GM18858 (cell line): ENCODE measurements around the gene RIOK2.
"Not testable (repeated sequence)": the region's sequence is repeated elsewhere in the genome, so short reads cannot be mapped to it uniquely, and the experiment has no call there.

ENCODE experiments used
- ATAC-seq: cut with Tn5 transposase; IDR thresholded peaks from one replicate; pipeline ENCODE4 v1.9.1; 2021; ENCODE audit not compliant: unreplicated experiment

Gene RIOK2

DNA sequence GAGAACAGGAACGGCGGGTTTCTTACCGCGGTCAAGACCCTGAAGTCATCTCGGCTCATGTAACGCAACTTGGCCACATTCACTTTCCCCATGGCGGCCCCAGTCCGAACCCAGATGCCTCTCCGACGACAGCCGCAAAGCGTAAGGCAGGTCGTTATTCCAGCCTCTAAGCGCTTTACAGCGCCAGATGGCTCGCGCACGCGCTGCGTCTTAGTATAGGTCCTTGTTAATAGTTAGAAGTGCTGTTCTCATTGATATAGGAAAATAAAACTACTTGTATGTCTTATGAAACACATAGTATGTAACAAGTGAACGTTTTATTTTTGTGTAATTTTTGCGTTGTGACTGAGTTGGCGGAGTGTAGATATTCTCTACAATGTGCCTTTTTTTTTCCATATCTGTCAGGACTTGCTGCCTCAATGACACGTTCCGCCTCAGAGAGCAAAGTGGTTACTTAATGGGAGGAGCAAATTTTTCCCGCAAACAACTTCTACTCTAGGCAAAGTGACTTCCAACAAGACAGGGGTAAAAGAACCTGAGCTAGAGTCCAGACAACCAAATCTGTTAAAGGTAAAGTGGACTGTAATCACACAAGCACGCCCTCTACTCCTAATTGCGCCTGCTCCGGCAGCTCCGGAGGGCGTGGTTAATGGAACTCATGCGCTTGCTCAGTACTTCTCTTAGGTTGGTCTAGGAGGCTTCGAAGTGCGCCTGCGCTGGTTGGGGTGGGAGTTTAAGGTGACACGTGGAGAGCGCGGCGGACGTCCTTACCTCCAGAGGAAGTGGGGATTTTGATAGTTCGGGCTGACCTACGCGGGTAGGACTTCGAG, at the start of gene RIOK2:
Gene RIOK2, minus strand, starts transcription at position 148 of the 830 bp plus-strand sequence. Its CDS starts 56 bp downstream, at position 92.
- peak; percentile 85 for ATAC-seq

DNA sequence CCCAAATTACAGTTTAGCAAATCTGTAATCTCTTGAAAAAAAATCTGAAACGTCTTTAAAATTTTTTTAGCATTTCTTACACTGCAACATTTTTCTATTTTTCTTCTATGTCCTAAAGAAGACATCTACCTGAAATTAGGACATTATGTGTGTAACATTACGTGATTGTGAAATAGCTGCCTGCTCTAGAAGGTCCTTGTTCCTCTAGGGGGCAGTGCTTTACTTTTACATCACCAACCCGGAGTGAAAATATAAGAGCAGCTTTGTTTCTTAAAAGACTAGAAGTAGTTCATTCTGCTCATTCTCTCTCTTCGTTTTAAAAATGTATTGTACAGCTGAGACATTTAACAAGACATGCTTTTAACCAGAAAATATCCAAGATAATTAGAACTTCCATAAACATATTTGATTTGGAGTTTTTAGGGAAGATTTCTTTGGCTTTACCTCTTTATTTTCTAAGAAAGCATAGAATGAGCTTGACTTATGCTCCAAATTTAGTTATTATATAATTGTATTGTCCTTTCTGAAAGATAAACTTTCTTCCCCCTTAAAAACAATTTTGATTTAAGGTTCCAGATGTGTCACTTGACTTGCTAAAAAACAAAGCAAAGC, 48.1 kb upstream of the RIOK2 start:
- peak; percentile 96 for ATAC-seq

DNA sequence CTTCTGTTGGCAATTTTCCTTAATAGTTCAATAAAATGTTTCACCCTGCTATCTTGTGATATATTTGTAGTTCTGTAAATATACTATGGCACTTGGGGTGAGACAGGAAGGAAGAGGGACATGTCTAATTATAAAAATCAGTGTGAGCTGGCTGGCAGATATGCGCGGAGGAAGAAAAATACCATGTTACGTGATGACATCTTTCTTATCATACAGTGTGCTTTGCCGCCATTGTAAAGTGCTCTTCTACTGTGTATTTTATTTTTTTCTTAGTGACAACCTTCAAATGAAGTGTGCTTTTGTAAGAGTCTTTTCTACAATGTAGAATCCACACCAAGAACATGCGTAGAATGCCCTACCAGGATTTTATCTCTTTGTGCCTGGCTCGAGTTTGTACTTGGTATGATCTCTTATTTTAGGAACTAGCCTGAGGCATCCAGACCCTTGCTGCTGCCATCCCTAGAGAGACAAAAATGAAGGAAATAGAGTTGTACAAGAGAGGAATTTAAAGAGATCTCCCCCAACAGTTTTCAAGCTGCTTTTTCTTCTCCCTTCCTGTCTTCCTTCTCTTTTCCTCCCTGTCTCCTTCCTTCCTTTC, 46.7 kb upstream of the RIOK2 start:
- ATAC-seq: no peak

DNA sequence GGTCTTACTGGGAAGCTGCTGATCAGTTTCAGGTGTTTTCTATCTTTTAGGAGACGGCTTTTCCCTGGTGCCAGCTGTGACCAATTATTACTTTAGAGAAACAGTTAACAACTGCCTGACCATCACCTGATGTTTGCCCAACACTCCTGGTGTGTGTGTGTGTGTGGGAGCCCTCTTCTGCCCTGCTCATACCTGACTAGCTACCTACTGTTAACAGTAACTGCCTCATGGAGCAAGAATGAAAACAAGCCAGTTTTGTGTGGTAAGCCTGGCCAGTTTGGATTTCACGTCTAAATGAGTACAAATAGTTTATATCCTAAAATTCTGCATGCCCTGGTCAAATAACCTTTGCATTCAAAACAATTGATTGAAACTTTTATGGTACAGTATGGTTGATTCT, 46.1 kb upstream of the RIOK2 start:
- ATAC-seq: no peak

DNA sequence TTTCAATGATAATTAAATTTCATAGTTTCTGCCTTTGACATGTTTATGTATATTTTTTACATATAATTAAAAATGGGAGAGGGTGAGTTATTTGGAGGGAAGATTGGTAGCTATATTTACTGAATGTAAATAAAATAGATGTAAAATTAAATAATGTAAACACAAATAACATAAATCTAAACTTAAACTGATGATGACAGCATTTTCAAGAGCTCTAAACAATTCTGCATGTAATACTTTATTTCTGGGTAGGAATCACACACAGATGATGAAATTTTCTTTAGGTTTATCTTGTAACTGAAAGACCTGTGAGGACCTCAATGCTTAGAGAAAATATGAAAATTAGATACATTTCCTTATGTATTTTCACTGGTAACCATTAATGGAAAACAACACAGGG, 42.2 kb upstream of the RIOK2 start:
- no peak for ATAC-seq

DNA sequence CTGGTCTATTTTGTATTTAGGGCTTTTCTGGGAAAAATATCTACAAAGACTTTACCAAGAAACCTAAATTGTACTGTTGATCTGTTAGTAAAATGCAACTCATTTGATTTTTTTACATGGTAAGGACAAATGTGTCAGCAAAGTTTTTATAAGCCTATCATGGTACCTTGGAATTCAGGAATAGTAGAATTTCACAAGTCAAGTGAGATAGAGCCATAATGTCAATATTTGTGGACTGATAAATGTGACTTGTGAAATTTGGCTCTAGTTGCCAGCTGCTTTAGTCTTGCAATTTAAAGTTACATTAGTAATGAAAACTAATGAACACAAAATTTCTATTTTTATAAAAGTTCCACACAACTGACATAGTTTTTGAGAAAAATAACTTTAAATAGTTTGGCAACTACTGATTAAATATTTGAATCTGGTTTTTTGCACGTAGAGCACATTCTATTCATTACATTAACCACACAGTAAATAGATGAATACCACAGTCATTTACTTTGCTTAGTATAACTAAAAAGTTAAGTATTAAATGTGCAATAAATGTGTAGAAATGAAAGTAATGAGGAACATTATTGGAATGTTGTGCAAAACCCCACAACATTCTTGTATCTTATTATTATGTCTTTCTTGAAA, 41.2 kb upstream of the RIOK2 start:
- ATAC-seq: no peak

DNA sequence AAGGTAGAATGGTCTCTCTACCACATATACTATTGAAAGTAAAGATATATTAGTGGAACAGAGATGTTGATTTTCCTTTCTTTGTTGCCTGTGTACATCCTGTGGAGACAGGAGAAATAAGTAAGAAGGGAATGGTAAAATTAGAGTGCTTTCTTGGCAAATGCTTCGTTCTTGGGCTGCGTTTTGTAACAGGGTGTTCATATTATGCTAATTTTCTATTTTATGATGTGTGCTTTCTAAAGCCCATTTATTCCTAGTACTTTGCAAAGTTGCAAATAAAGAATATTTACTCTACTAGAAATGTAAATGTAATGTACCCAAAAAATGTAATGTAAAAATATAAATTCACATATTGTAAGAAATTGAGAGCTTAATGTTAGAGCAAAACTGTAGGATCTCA, 40.5 kb upstream of the RIOK2 start:
- ATAC-seq: no peak

DNA sequence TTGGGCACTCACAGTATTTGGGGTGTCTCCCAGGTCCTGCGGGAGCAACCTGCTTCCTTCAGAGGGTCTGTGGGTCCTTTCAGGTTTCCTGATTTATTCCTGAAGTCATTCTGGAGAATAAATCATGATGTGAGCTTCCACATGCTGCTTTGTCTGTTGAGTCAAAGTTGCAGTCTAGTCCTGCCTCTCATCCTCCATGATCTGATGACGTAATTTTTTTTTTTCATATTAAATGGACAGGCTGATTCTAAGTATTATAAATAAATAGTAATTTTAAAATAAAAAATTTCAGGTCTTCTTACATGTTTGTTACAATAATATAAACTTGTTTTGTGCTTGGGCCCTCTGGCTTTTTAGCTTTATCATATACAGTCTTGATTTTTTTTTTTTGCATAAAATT, 26.3 kb upstream of the RIOK2 start:
- ATAC-seq: no peak

DNA sequence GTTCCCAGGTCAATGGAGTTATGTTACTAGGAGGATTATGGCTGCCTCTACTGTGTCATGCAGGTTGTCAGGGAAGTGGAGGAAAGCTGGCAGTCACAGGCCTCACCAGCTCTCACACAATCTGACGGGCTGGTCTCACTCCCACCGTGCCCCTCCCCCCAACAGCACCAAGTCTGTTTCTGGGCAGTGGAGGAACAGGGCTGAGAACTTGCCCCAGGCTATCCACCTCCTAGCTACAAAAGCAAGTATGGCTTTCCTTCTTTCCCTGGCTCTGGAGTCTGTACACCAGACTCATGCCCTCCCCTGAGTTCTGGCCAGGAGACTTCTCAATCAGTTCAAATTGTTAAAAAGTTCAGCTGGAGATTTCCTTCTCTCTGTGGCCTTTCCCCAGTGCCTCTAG, 25.7 kb upstream of the RIOK2 start:
- ATAC-seq: no peak

DNA sequence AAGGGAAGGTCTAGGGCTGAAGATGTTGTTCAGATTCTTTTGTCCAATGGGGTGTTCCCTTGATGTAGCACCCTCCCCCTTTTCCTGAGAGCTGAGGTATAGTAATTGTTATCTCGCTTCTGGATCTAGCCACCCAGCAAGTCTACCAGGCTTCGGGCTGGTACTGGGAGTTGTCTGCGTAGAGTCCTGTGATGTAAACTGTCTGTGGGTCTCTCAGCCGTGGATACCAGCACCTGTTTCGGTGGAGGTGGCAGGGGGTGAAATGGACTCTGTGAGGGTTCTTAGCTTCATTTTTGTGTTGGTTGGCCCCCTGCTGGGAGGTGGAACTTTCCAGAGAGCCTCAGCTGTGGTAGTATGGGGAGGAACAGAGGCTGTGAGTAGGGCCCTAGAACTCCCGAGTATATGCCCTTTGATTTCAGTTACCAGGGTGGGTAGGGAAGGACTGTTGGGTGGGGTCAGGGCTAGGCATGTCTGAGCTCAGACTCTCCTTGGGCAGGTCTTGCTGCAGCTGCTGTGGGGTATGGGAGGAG, 25.2 kb upstream of the RIOK2 start:
- ATAC-seq: no peak

DNA sequence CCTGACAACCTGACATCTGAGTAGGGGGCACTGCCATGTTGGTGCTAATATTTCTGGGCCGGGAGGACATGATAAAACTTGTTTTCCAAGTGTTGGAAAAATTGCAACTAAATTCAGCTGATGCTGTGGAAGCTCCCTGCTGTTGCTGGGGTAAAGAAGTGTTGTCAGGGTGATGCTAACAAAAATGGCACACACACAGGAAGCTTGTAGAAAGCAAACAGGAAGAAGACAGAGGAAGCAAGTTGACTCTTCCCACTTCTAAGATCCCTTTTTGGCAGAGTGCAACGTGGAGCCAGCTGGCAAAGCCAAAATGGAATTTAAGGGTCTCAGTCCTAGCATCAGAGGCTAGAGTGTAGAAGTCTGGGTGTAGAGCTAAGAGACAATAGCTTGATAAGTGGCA, 11.3 kb upstream of the RIOK2 start:
- ATAC-seq: no peak

DNA sequence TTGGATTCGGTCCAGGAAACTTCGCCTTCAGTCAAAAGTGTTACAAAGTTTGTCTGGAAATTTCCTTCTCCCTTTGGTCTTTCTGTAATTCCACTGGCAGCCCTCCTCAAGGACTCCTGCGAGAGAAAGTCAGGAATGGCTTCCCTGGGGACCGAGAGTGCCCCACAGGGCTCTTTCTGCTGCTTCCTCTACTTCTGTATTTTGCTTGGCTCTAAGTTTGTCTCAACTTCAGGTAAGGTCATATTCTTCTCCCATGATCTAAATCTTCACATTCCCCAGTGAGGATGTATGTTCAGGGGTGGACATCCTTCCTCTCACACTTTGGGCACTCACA, 10.3 kb upstream of the RIOK2 start:
- no peak for ATAC-seq

DNA sequence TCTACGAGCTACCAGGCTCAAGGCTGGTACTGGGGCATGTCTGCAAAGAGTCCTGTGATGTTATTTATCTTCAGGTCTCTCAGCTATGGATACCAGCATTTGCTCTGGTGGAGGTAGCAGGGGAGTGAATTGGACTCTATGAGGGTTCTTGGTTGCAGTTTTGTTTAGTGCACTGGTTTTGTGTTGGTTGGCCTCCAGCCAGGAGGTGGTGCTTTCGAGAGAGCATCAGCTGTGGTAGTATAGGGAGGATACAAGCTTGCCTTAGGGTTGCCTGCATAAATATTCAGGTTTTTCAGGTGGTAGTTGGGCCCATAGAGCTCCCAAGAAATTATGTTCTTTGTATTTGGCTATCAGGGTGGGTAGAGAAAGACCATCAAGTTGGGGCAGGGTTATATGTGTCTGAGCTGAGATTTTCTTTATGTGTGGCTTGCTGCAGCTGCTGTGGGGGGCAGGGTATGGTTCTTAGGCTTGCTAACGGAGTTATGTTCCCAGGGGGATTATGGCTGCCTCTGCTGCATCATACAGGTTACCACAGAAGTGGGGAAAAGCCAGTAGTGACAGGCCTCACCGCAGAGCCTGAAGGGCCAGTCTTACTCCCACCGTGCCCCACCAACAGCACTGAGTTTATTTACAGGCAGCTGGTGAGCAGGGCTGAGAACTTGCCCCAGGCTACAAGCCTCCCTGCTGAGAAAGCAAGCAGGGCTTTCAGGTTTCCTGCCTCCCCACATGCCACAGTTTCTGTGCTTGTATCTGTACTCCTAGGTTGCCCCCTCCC, 9.7 kb upstream of the RIOK2 start:
- peak; percentile 56 for ATAC-seq

DNA sequence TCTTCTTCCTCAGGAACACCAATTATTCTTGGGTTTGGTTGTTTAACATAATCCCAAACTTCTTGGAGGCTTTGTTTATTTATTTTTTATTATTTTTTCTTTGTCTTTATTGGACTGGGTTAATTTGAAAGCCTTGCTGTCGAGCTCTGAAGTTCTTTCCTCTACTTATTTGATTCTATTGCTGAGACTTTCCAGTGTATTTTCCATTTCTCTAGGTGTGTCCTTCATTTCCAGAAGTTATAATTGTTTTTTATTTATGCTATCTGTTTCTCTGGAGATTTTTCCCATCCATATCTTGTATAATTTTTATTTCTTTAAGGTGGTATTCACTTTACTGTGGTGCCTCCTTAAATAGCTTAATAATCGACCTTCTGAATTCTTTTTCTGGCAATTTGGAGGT, 8.8 kb upstream of the RIOK2 start:
- ATAC-seq: no peak

DNA sequence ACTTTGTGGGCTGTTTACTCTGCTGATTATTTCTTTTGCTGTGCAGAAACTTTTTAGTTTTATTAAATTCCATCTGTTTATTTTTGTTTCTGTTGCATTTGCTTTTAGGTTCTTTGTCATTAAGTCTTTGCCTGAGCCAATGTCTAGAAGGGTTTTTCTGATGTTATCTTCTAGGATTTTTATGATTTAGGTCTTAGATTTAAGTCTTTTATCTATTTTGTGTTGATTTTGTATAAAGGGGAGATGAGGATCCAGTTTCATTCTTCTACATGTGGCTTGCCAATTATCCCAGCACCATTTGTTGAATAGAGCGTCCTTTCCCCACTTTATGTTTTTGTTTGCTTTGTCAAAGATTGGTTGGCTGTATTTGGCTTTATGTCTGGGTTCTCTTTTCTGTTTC, 6.5 kb upstream of the RIOK2 start:
- ATAC-seq: not testable (repeated sequence)

DNA sequence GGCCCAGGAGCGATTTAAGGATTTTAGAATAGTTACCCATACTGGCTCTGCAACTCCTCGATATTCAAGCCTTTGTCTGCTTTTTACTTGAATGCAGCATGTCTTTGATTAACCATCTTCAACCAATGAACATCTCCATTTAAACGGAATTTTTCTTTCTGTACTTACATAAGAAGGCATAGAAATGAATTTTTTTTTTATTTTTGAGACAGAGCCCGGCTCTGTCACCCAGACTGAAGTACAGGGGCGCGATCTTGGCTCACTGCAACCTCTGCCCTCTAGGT, 825 bp upstream of the RIOK2 start:
- no peak for ATAC-seq

DNA sequence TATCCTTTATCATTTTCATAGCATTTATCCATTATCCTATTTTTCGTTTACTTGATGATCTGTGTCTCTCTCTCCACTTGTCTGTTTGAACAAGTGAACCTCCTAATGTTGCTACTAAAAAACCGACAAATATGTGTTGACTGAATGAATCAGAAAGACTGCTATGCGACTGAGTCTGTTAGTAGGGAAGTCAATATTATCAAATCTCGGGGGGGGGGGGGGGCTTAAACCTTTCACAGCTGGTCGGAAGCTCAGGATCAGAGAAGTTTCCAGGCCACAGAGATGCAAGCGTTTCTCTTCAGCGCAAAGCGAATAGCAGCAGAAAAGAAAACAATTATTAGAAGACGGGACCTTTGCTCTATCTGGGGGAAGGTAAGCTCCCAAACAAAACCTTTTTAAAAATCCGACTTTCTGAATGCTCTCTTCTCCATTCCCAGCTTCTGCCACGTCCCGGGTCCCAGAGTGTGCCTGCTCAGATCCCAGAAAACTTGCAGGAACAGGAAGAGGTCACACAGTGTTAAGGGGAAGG, 412 bp downstream of the RIOK2 start:
- ATAC-seq: no peak

DNA sequence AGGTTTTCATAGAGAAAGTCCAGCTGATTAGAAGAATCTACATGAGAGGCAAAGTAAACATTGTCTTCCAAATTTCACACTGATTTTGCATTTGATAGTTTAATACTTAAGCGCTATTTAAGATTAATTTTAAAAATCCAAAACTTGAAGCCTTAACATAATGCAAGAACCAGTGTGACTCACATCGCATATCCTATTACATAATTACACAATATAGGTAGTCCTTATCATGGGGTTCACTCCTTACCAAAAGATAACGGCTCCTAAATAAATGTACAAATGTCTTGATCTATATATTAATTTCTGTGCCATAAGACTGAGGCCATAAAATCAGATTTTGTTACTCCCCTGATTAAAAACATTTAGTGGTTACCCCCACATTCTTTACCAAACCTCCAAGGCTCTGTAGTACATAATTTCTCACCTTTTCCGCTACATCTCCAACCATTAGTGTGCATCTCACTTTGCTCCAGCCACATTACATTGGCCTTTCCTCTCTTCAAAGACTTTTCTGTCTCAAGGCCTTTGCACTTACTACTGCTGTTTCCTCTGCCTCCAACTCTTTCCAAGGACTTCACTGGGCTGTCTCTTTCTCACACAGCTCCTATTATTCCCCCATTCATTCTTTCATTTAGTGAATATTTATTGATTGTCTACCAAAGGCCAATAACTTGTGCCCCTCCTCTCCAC, 1.0 kb downstream of the RIOK2 start:
- ATAC-seq: no peak

DNA sequence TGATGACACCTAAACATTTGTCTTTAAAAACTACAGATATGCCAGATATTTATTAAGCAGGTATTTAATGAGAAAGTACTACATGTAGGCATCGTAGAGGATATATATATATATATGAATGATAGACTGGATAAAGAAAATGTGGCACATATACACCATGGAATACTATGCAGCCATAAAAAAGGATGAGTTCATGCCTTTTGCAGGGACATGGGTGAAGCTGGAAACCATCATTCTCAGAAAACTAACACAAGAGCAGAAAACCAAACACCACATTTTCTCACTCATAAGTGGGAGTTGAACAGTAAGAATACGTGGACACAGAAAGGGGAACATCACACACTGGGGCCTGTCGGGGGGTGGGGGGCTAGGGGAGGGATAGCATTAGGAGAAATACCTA, 3.6 kb downstream of the RIOK2 start:
- not testable (repeated sequence) for ATAC-seq

DNA sequence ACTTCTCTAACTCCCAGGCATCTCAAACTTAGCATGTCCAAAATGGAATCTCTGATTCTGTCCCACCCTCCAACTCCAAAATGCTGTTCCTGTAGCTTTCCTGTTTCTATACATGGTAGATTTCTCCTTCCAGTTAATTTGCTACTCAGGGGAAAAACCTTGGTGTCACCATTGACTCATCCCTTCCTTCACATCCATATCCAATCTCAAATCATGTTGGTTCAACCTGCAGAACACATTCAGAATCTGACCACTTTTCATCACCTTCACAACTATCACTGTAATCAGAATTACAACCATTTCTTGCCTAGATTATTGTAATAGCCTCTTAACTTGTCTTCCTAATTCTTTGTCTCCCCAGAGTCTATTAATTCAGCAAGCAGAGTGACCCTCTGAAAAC, 10.8 kb downstream of the RIOK2 start:
- no peak for ATAC-seq
